HG02610 (cell line): ENCODE results near the gene THRA.

Source experiments
- ATAC-seq: cut with Tn5 transposase; IDR thresholded peaks from one replicate; pipeline ENCODE4 v1.9.1; 2021; ENCODE audit warnings: mild to moderate bottlenecking, moderate library complexity; ENCODE audit not compliant: unreplicated experiment

The THRA gene, protein sequence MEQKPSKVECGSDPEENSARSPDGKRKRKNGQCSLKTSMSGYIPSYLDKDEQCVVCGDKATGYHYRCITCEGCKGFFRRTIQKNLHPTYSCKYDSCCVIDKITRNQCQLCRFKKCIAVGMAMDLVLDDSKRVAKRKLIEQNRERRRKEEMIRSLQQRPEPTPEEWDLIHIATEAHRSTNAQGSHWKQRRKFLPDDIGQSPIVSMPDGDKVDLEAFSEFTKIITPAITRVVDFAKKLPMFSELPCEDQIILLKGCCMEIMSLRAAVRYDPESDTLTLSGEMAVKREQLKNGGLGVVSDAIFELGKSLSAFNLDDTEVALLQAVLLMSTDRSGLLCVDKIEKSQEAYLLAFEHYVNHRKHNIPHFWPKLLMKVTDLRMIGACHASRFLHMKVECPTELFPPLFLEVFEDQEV

DNA sequence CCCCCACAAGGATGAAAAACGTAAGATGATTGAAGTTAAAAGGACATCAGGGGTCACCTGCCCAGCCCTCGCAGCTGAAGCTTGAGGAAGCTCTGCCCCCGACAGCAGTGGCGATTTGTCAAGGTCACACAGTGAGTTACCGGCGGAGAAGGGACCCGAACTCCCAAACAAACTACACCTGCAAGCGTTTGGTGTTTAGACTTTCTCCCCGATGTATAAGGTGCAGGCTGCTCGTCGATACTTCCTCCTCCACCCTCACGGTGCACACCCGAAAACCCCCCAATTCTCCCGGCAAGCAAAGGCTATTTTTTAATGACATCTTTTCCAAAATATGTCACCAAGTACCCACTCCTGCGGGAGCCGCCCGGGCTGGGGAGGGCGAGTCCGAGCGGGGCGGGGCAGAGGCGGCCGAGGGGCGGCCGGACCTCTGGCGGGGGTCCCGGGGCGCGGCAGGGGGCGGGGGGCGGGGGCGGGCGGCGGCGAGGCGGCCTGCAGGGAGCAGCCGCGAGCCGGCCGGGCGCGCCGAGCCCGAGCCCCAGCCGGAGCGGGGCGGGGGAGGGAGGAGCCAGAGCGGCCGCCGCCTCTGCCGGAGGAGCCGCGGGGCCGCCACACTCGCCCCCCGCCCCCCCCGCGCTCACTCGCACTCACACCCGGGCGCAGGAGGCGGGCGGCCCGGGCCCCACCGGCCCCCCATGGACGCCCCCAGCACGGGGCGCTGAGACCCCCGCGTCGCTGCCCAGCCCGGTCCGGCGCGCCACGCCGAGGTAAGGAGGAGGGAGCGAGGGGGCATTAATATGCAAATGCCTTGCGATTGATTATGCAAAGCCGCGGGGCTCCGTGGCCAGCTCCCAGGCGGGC is at the start of gene THRA:
THRA (plus strand) TSS at position 637 of the 858 bp plus-strand sequence. CDS start 11,524 bp downstream, outside the sequence.
- peak; percentile 77 for ATAC-seq

DNA sequence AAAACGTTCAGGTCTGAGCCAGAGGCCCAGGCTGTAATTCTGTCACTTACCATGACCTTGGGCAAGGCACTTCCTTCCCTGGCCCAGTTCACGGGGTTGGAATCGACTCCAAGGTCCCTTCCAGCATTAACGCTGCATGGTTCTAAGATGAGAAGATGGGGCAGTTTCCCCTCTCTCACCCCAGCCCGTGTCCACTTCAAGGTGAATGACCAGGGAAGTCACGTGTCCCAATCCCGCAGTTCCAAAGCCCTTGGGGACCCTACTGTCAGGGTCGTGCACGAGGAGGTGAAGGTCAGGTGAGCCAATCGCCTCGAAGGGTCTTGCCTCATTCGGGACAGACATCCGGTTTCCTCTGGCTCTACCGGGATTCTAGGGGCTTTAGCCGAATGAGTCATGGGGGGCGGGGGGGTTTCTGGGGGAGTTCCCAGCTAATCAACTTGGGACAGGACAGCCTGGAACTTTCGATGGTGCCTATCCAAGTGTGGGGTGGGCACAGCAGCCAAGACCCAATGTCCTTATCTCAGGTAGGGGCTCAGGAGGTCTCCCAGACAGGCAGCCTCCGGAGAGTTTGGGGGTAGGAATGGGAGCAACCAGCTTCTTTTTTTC is 48.3 kb upstream of the THRA start:
- ATAC-seq = no peak

DNA sequence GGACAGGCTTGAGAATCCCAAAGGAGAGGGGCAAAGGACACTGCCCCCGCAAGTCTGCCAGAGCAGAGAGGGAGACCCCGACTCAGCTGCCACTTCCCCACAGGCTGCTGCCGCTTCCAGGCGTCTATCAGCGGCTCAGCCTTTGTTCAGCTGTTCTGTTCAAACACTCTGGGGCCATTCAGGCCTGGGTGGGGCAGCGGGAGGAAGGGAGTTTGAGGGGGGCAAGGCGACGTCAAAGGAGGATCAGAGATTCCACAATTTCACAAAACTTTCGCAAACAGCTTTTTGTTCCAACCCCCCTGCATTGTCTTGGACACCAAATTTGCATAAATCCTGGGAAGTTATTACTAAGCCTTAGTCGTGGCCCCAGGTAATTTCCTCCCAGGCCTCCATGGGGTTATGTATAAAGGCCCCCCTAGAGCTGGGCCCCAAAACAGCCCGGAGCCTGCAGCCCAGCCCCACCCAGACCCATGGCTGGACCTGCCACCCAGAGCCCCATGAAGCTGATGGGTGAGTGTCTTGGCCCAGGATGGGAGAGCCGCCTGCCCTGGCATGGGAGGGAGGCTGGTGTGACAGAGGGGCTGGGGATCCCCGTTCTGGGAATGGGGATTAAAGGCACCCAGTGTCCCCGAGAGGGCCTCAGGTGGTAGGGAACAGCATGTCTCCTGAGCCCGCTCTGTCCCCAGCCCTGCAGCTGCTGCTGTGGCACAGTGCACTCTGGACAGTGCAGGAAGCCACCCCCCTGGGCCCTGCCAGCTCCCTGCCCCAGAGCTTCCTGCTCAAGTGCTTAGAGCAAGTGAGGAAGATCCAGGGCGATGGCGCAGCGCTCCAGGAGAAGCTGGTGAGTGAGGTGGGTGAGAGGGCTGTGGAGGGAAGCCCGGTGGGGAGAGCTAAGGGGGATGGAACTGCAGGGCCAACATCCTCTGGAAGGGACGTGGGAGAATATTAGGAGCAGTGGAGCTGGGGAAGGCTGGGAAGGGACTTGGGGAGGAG is 47.5 kb upstream of the THRA start, which contains the start of gene CSF3:
CSF3 (plus strand) TSS at position 436 of the 993 bp plus-strand sequence; CDS start at position 471, 35 bp downstream.
- ATAC-seq = no peak

DNA sequence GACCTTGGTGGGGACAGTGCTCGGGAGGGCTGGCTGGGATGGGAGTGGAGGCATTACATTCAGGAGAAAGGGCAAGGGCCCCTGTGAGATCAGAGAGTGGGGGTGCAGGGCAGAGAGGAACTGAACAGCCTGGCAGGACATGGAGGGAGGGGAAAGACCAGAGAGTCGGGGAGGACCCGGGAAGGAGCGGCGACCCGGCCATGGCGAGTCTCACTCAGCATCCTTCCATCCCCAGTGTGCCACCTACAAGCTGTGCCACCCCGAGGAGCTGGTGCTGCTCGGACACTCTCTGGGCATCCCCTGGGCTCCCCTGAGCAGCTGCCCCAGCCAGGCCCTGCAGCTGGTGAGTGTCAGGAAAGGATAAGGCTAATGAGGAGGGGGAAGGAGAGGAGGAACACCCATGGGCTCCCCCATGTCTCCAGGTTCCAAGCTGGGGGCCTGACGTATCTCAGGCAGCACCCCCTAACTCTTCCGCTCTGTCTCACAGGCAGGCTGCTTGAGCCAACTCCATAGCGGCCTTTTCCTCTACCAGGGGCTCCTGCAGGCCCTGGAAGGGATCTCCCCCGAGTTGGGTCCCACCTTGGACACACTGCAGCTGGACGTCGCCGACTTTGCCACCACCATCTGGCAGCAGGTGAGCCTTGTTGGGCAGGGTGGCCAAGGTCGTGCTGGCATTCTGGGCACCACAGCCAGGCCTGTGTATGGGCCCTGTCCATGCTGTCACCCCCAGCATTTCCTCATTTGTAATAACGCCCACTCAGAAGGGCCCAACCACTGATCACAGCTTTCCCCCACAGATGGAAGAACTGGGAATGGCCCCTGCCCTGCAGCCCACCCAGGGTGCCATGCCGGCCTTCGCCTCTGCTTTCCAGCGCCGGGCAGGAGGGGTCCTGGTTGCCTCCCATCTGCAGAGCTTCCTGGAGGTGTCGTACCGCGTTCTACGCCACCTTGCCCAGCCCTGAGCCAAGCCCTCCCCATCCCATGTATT is 46.5 kb upstream of the THRA start:
- ATAC-seq = no peak

DNA sequence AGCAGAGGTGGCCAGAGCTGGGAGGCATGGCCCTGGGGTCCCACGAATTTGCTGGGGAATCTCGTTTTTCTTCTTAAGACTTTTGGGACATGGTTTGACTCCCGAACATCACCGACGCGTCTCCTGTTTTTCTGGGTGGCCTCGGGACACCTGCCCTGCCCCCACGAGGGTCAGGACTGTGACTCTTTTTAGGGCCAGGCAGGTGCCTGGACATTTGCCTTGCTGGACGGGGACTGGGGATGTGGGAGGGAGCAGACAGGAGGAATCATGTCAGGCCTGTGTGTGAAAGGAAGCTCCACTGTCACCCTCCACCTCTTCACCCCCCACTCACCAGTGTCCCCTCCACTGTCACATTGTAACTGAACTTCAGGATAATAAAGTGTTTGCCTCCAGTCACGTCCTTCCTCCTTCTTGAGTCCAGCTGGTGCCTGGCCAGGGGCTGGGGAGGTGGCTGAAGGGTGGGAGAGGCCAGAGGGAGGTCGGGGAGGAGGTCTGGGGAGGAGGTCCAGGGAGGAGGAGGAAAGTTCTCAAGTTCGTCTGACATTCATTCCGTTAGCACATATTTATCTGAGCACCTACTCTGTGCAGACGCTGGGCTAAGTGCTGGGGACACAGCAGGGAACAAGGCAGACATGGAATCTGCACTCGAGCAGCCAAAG is 45.2 kb upstream of the THRA start:
- no peak for ATAC-seq

DNA sequence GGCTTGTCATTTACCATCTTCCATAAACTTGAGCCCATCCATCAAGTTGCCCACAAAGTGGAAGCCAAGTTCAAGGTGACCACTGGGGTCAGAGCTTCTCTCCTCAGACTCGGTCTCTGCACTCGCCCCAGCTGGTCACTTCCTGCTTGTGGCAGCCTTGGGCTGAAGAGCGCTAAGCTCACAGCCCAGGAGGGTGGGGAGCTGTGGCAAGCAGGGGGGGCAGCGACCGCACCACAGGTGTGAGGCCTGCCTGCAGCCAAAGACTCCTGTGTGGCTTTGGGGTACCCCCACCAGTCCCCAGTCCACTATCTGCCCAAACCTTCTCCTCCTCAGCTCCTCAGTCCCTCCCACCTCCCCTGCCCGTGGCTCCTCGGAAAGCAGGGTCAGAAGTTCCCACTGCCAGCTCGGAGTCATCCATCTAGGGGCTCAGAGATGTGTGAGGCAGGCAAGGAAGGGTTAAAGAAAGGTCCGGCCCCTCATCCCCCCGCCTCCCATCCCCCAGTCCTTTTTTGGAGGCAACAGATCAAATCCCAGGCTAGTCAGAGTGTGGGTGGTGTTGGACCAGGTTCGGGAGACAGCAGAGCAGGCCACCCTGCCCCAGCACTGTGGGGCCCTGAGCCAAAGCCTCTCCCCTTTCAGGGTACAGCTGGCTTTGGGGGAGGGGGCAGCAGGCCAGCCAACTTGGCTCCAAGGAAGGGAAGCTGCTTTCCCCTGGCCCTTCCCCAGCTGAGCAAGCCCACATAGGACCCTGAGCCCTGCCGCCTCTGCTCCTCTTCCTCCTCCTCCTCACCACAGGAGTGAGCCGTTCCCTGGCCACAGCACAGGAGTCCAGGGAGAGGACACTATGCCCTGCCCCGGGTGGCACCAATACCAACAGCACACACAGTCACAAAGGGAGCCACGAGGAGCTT is 44.3 kb upstream of the THRA start:
- no peak for ATAC-seq

DNA sequence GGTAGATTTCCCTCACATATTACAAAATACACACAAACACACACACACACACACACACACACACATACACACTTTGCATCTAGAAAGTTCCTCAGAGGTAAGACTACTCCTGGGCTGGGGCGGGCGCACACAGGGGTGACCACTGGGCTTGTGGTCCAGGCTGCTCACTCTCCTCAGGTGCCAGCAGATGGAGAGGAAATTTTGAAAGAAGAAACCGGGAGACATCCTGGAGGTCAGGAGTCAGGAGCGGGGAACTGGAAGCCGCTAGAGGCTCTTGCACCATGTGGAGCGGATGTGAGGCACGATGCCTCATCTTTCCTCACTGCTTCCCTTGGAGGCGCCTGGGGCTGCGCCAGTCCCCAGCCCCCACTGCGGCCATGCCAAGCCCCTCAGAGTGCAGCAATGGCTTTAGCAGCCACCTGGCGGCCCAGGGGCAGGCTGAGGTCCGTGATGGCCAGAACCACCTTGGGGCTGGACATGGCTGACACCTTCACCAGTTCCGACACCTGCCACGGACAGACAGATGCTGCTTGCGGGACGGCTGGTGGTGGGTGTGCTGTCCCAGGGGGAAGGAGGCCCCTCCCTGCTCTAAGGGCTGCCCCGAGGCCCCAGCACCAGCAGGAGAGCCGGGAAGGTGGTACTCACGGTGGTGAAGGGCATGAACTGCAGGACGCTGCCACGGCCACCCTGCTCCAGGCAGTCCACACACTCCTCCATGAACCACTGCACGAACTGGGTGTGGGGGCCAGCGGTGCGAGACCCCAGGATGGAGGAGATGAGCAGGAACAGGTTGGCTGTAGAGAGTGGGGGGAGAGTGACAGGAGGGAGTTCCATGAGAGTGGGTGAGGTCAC is 43.4 kb upstream of the THRA start:
- no peak for ATAC-seq

DNA sequence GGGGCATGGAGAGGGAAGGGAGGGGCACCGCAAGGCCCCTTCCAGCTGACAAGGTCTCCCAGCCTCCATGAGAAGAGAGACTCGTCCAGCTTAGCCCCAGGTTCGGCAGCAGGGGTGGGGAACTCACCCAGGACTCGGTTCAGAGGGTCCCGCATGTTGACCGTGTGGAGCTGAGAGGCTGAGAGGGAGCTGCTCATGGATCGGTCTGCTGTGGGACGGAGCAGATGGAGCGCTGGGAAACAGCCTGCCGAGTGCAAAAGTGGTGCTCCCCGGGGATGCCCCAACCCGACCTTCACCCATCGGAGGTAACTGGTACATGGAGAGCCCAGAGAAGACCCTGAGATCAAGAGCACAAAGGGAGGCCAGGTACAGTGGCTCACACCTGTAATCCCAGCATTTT is 42.6 kb upstream of the THRA start:
- no peak for ATAC-seq

DNA sequence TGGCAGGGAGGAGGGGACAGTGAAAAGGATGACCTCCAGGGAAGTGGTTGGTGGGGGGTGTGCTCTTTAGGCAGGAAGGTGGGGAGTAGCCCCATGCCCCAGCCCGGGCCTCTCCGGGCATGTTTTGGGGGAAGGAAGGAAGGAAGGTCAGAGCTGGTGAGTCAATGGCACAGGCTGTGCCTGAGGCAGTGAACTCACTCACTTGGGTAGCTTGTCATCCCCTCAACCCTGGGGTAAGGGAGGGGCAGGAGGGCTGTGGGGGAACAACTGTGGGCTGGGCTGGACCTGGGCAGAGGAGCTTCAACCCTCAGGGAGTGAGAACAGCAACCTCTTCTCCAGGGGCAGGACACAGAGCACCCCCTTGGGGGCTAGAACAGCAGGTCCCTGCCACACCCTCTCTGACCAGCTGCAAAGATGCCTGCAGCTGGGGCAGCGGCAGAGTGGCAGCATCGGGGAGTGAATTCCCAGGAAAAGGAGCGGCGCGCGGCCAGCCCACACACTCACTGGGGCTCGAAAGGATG is 41.3 kb upstream of the THRA start:
- no peak for ATAC-seq

DNA sequence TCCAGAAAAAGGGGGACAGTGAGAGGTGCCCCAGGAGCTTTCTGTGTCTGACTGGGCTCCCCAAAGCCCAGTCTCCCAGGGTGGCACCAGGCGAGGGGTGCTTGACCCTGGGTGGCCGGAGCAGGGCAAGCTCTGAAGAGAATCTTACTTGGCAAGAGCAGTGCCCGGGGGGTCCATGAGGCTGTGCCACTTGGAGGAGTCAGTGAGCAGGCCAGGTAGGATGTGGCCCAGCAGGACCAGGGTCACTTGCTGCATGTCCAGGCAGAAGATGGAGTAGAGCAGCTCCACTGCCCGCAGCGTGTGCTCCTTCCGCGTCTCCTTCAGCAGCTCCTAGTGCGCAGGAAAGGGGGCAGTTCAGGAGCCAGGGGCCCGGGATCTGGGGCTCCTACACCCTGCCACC is 40.3 kb upstream of the THRA start:
- no peak for ATAC-seq

DNA sequence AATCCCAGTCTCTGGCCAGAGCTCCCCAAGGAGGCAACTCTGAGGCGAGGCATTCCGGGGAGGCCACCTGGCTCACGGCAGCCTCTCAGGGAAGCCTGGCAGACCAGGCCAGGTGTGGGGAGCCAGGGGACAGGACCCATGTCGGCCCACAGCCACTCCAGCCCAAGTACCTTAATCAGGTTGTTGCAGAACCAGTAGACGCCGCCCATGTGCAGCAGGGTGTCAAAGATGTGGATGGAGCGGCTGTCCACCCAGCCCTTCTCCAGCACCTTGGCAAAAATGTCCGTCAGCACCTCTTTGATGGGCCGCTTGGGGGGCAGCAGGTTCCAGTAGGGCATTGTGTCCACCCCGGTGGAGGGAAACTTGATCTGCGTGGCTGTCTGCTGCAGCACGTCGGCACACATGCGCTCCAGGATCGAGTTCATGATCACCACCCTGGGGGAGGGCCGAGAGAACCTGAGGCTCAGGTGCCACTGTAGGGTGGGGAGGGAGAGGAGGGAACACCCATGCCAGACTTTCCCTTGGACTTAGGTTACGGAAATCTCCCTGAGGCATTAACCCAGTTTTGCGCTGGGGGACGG is 39.7 kb upstream of the THRA start:
- ATAC-seq = no peak

DNA sequence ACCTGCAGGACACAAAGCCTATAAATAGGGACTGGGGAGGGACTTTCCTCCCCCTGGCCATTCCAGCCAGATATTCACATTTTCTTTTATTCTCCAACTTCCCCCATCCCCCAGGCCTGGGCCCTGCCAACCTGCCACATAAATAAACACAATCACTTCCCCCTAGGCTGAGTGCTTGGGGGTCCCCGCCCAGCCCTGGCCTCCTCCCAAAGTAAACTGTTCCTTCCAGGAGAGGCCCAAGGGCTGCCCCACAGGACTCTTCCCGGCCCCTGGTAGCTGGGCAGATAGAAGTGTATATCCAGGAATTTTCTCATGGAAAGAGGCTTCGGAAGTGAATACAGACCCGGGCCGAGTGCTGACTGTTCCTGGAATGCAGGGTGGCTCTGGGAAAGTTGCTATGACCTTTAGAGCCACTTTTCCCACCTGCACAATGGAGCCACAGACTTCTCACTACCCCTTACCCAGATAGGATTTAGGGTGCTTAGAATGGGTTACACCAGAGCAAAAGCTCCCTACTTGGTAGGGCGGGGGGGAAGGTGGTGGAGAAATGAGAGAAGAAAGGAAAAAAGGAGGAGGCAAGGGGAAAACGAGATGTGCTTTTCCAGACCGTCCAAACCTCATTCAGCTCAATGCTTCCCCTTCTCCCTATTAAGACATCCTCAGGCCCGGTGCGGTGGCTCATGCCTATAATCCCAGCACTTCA is 39.0 kb upstream of the THRA start:
- ATAC-seq = no peak

DNA sequence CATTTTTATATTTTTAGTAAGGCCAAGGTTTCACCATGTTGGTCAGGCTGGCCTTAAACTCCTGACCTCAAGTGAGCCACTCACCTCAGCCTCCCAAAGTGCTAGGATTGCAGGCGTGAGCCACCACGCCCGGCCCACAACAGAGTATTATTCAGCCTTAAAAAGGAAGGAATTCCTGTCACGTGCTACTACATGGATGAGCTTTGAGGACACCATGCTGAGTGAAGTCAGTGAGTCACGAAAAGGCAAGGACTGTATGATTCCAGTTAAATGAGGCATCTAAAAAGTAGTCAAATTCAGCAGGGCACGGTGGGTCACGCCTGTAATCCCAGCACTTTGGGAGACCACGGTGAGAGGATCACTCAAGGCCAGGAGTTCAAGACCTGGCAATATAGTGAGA is 37.9 kb upstream of the THRA start:
- no peak for ATAC-seq

DNA sequence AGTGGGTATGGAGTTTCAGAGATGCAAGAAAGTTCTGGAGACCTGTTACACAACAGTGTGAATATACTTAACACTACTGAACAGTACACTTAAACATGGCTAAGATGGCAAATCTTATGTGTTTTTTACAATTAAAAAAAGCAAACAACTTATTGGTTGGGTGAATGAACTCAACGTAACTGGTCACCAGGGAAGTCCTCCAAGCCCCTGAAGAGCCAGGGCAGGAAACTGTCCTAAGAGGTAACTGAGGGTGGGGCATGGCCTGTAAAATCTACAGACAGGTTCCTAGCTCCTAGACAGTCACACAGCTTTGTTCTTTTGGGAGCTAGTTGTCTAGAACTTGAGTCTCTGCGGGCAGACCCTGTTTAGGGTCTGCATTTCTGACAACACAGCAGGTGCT is 37.2 kb upstream of the THRA start:
- no peak for ATAC-seq
